ENCODE results near the gene ACOX3.

- TF ChIP-seq SIN3A (conservative IDR thresholded peaks at IDR 0.05 in 1 of 2, IDR thresholded peaks at IDR 0.05 in 1 of 2; ENCODE audit: low read depth in 1 of 2, low read length in 2 of 2) (no peak), CTCF (IDR thresholded peaks at IDR 0.05; ENCODE audit: control extremely low read depth in 1 of 3, insufficient read depth in 1 of 3, low read depth in 1 of 3, low read length in 3 of 3) (no peak), POLR2A (IDR thresholded peaks at IDR 0.05; ENCODE audit: control extremely low read depth in 1 of 2, low read depth in 2 of 2, low read length in 2 of 2) (no peak), RFX5 (IDR thresholded peaks at IDR 0.05; ENCODE audit: borderline replicate concordance, low read depth, low read length) (no peak), ZNF274 (IDR thresholded peaks at IDR 0.05; ENCODE audit: borderline replicate concordance, extremely low read depth, low read length) (no peak), RAD21 (IDR thresholded peaks at IDR 0.05 in 1 of 2, conservative IDR thresholded peaks at IDR 0.05 in 1 of 2; ENCODE audit: low read depth in 2 of 2, low read length in 2 of 2) (no peak), EGR1 (IDR thresholded peaks at IDR 0.05; ENCODE audit: borderline replicate concordance, low read depth, low read length) (no peak), CEBPB (IDR thresholded peaks at IDR 0.05; ENCODE audit: low read depth, low read length) (no peak), SP1 (IDR thresholded peaks at IDR 0.05; ENCODE audit: low read depth, low read length) (no peak), USF2 (IDR thresholded peaks at IDR 0.05; ENCODE audit: low read length) (no peak), SRF (IDR thresholded peaks at IDR 0.05; ENCODE audit: low read depth, low read length) (no peak), SIRT6 (IDR thresholded peaks at IDR 0.05; ENCODE audit: low read length) (no peak)
These were observed 520 bp downstream of the ACOX3 start for GRCh38 chr4:8439914-8440491.
